ENCODE results near the gene ACTG2. TPM values are rescaled to one million over a fixed set of nuclear protein-coding genes. Genes with fewer than 3 reads are reported as not detected.

The ACTG2 gene
- total and polyA plus RNA-seq, 2 donors from 2014 or later = 6.6 to 13.7 TPM

DNA sequence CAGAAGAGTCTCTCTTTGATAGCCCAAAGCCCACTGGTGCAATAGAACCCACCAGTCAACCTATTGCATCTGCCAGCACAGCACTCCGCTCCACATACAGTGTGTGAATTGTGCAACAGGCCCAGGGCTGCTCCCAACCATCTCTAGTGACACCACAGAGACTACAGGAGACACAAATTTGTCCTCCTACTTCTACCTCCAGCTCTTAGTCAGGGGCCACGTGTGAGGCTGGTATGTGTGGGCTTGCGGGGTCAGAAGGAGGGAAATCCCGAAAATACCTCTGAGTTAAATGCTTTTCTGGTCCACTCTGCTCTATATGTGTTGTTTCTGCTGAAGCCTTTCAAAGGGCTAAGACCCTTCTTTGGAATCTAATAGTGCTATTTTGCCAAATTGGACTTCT is 51.9 kb downstream of the ACTG2 start:
- Histone ChIP-seq H3K4me3 (ENCODE audit: low read length in 3 of 3) (no peak overlapping the region), H3K9ac (ENCODE audit: low read length in 3 of 3) (no peak overlapping the region), H3K27ac (ENCODE audit: low read depth in 2 of 2, low read length in 2 of 2) (no peak overlapping the region), H3K36me3 (ENCODE audit: control insufficient read depth in 2 of 3, insufficient read depth in 3 of 3, low read length in 3 of 3) (peaks cover 3 to 26% (median 23%) of the 10 kb centered on the region in 3 donors), H3K27me3 (ENCODE audit: control insufficient read depth, insufficient read depth, low read length) (no peaks in the 10 kb centered on the region), H3K4me1 (ENCODE audit: control insufficient read depth in 2 of 3, insufficient read depth in 2 of 3, low read depth in 1 of 3, low read length in 3 of 3) (no peaks in the 10 kb centered on the region), H3K9me3 (ENCODE audit: control insufficient read depth in 2 of 3, insufficient read depth in 1 of 3, low read length in 3 of 3) (no peaks in the 10 kb centered on the region)
- DNase-seq = no peak
- TF ChIP-seq, protein P1, sequence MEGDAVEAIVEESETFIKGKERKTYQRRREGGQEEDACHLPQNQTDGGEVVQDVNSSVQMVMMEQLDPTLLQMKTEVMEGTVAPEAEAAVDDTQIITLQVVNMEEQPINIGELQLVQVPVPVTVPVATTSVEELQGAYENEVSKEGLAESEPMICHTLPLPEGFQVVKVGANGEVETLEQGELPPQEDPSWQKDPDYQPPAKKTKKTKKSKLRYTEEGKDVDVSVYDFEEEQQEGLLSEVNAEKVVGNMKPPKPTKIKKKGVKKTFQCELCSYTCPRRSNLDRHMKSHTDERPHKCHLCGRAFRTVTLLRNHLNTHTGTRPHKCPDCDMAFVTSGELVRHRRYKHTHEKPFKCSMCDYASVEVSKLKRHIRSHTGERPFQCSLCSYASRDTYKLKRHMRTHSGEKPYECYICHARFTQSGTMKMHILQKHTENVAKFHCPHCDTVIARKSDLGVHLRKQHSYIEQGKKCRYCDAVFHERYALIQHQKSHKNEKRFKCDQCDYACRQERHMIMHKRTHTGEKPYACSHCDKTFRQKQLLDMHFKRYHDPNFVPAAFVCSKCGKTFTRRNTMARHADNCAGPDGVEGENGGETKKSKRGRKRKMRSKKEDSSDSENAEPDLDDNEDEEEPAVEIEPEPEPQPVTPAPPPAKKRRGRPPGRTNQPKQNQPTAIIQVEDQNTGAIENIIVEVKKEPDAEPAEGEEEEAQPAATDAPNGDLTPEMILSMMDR (IDR thresholded peaks at IDR 0.05; ENCODE audit: borderline replicate concordance, extremely low read depth, insufficient read depth) = no peak
- FAIRE-seq = no peak
- intact Hi-C loops (cut with DNase I) = no loop called here

DNA sequence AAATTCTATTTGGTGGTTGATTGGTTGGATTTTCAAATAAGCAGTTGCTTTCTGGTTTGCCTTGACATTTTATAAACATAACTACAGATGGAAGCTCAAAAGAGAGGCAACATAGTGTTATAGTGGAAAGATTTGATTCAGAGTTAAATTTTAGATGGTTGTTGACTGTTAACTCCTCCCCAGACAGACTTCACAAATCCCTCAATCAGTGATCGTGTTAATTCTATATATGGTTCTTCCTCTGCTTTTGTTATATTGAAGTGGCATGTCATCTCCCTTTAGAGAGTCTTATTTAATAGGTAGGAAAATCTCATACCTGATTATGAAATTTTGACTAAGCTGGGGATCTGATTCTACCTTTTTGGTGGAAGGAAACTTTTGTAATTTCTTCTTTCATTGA is 53.4 kb downstream of the ACTG2 start:
- no peaks in the 10 kb centered on the region for H3K9me3 ChIP-seq (ENCODE audit: control insufficient read depth in 2 of 3, insufficient read depth in 1 of 3, low read length in 3 of 3)
- H3K4me3 ChIP-seq (ENCODE audit: low read length in 3 of 3) = no peak overlapping the region
- FAIRE-seq = no peak
- no peak for DNase-seq
- no peaks in the 10 kb centered on the region for H3K27me3 ChIP-seq (ENCODE audit: control insufficient read depth, insufficient read depth, low read length)
- H3K4me1 ChIP-seq (ENCODE audit: control insufficient read depth in 2 of 3, insufficient read depth in 2 of 3, low read depth in 1 of 3, low read length in 3 of 3) = no peaks in the 10 kb centered on the region
- intact Hi-C loops (cut with DNase I) = no loop called here
- H3K27ac ChIP-seq (ENCODE audit: low read depth in 2 of 2, low read length in 2 of 2) = no peak overlapping the region
- no peak overlapping the region for H3K9ac ChIP-seq (ENCODE audit: low read length in 3 of 3)
- H3K36me3 ChIP-seq (ENCODE audit: control insufficient read depth in 2 of 3, insufficient read depth in 3 of 3, low read length in 3 of 3) = peaks cover 3 to 36% (median 28%) of the 10 kb centered on the region in 3 donors
- TF ChIP-seq, protein P1 (IDR thresholded peaks at IDR 0.05; ENCODE audit: borderline replicate concordance, extremely low read depth, insufficient read depth) = no peak

DNA sequence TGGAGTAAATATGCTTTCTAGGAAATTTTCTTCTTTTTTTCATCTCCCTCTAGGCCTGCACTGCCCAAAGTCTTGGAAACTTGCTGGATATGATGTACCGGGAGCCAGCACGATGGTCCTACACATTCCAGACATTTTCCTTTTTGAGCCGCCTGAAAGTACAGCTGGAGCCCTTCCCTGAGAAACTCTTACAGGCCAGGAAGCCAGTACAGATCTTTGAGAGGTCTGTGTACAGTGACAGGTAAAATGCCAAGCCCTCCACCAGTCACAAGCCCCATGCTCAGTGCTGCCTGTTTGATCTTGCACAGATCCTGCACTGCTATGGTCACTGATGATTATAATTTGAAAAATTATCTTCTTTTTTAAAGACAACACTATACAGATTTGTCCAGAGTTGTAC is 53.9 kb downstream of the ACTG2 start:
- no peaks in the 10 kb centered on the region for H3K27me3 ChIP-seq (ENCODE audit: control insufficient read depth, insufficient read depth, low read length)
- intact Hi-C loops (cut with DNase I) = no loop called here
- TF ChIP-seq, protein P1 (IDR thresholded peaks at IDR 0.05; ENCODE audit: borderline replicate concordance, extremely low read depth, insufficient read depth) = no peak
- H3K27ac ChIP-seq (ENCODE audit: low read depth in 2 of 2, low read length in 2 of 2) = no peak overlapping the region
- H3K4me3 ChIP-seq (ENCODE audit: low read length in 3 of 3) = no peak overlapping the region
- no peaks in the 10 kb centered on the region for H3K4me1 ChIP-seq (ENCODE audit: control insufficient read depth in 2 of 3, insufficient read depth in 2 of 3, low read depth in 1 of 3, low read length in 3 of 3)
- H3K9ac ChIP-seq (ENCODE audit: low read length in 3 of 3) = no peak overlapping the region
- FAIRE-seq = no peak
- H3K36me3 ChIP-seq (ENCODE audit: control insufficient read depth in 2 of 3, insufficient read depth in 3 of 3, low read length in 3 of 3) = peaks cover 6 to 41% (median 28%) of the 10 kb centered on the region in 3 donors
- no peak for DNase-seq
- H3K9me3 ChIP-seq (ENCODE audit: control insufficient read depth in 2 of 3, insufficient read depth in 1 of 3, low read length in 3 of 3) = no peaks in the 10 kb centered on the region

DNA sequence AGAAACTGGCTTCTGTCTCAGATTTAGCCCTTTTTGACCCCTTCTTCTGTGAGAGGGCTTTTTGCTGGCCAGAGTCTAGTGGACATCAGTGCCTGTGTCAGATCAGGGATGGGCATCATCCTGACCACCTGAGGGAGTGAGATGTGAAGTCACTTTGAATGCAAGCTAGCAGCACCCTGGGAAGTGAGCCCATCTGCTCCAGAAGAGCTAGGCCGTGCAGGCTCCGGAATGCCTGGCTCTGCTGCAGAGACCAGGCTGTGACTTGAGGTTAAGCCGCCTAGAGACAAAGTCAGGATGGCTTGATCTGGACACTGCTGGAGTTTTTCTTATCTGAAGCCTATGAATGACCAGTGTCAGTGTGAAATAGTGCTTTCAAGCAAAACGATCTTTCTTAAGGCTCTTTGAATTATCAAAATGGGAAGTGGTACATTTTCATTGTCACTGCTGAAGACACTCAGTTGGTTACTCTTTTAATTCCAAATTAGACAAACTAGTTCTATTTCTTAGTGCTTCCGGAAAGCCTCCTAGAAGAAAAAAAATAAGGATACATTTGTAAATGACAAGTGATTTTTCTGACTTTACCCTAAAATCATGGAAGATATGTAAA is 54.7 kb downstream of the ACTG2 start:
- Histone ChIP-seq H3K4me1 (ENCODE audit: control insufficient read depth in 2 of 3, insufficient read depth in 2 of 3, low read depth in 1 of 3, low read length in 3 of 3) (peaks cover 0 to 2% (median 0%) of the 10 kb centered on the region in 3 donors), H3K27ac (ENCODE audit: low read depth in 2 of 2, low read length in 2 of 2) (no peak overlapping the region), H3K27me3 (ENCODE audit: control insufficient read depth, insufficient read depth, low read length) (no peaks in the 10 kb centered on the region), H3K36me3 (ENCODE audit: control insufficient read depth in 2 of 3, insufficient read depth in 3 of 3, low read length in 3 of 3) (peaks cover 6 to 49% (median 28%) of the 10 kb centered on the region in 3 donors), H3K9ac (ENCODE audit: low read length in 3 of 3) (no peak overlapping the region), H3K9me3 (ENCODE audit: control insufficient read depth in 2 of 3, insufficient read depth in 1 of 3, low read length in 3 of 3) (no peaks in the 10 kb centered on the region), H3K4me3 (ENCODE audit: low read length in 3 of 3) (no peak overlapping the region)
- intact Hi-C loops (cut with DNase I) = no loop called here
- FAIRE-seq = no peak
- DNase-seq = no peak
- TF ChIP-seq, protein P1 (IDR thresholded peaks at IDR 0.05; ENCODE audit: borderline replicate concordance, extremely low read depth, insufficient read depth) = no peak
